GM10266 (cell line): Measurements from ENCODE around the gene CCDC82.

Experiments
- DNase-seq: peaks from one replicate; pipeline ENCODE4 v3.0.0; 2012; ENCODE audit errors: extremely low spot score
- CTCF ChIP-seq: IDR thresholded peaks from 2 replicates; pipeline ENCODE4 v1.5.1; 2012; ENCODE audit warnings: mild to moderate bottlenecking, low read depth; ENCODE audit not compliant: control insufficient read depth, insufficient read depth; ENCODE audit errors: missing control alignments

The CCDC82 gene

GRCh38 chr11:96341211-96342013, 48.3 kb downstream of the CCDC82 start:
- peak; percentile 48 for DNase-seq

DNA sequence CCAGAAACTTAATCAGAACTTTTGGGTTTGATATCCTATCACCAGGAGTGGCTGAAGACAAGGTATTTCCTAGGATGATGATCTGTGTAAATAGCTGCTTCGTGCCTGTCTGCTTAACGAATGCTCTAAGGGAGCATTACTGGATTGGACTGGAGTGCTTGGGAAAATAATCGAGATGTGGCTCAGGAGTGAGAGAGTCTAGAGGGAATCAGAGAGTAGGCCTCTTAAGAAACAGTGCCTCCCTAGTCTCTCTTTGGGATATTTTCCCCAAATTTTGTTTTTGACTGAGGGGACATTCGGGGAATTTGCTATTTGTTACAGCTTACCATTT, 49.2 kb downstream of the CCDC82 start:
- DNase-seq, result no peak
- no peak for TF ChIP-seq CTCF

More at GRCh38 chr11:96341211-96342013, 48.3 kb downstream of the CCDC82 start:
- TF ChIP-seq CTCF, result peak; percentile 43

GRCh38 chr11:96339706-96340554, 49.8 kb downstream of the CCDC82 start:
- DNase-seq, result no peak
- TF ChIP-seq CTCF, result no peak

DNA sequence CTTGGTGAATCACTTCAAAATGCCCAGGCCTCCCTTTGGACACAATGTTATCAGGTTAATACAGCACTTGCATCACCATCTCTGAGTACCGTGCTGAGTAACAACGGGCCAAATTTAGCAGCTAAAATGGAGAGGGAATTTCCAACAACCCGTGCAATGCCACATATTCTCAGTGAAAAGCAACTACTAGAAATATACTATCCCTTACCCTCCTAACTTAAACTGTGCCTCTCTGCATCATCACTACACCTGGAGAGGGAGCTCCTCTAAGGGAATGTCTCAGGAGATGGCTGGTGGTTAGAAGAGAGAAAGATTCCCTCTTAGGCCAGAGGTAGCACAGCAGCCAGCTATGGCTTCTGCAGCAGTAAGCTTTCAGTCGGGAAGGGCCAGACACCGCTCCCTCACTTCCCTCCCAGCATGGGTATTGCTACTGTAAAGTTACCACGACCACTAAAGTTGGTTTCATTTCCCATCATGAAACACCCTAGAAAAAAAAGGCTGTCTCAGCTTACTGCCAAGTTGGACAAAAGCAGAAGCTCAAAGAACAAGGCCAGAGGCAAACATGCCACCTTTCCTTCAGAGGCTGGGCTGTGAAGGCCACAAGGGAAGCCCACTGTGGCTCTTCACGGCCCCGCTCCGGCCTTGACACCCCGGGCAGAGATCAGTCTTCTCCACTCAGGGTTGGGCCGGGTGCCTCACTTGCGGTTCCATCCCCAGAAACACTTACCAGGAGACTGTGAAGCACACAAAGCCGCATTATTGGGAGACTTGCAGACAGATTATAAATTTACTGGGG, 50.6 kb downstream of the CCDC82 start:
- DNase-seq, result peak; percentile 44

GRCh38 chr11:96337541-96338431, 51.9 kb downstream of the CCDC82 start:
- peak; percentile 47 for DNase-seq
- TF ChIP-seq CTCF, result no peak

More for the DNA sequence above, 50.6 kb downstream of the CCDC82 start:
- TF ChIP-seq CTCF, result no peak

DNA sequence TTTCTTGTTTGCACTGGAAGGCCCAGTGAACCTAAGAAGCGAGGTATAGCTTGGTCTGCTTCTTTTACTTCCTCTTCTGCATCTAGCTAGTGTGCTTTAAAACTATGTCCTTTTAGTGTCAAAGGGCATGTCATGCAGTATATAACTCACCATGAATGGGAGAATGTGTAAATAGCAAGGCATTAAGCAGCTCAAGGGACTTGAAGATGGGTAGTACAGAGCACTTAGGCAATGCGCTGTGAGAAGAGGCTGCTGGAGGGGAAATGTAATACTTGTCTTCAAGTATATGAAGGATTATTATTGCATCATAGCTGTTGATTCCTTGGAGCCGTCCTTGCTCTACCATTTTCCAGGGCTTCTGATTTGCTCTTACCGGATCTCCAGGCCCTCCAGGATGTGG, 54.3 kb downstream of the CCDC82 start:
- no peak for DNase-seq
- TF ChIP-seq CTCF, result no peak
